Right lobe of liver (tissue), 6 donors: Measurements from ENCODE around the gene B4GALT6. TPM values are rescaled to one million over a fixed set of nuclear protein-coding genes. Genes with fewer than 3 reads are reported as not detected.

Source experiments
- ATAC-seq, 4 donors: fragments of 200-7000 bp; cut with Tn5 transposase; one replicate each; pipeline ENCODE4 v1.9.1; 2020; ENCODE audit warnings: mild to moderate bottlenecking in 4 of 4, moderate library complexity in 4 of 4
- DNase-seq, 3 donors: peaks; one replicate each; pipeline ENCODE4 v3.0.0-alpha.2; 2020
- H3K27ac ChIP-seq, 3 donors: fragments of 200-600 bp; one replicate each; pipeline ENCODE4 v1.8.0; 2022
- H3K27me3 ChIP-seq, 2 donors: fragments of 200-600 bp; one replicate each; pipeline ENCODE4 v1.8.0; 2022
- H3K36me3 ChIP-seq, 4 donors: fragments of 200-600 bp; sonication (generic) in 1 of 4; one replicate each; pipeline versions ENCODE4 v1.5.1 to v1.8.0; 2017 to 2022; ENCODE audit warnings: control low read depth in 1 of 4
- H3K4me1 ChIP-seq, 4 donors: fragments of 200-600 bp; sonication (generic) in 1 of 4; one replicate each; pipeline versions ENCODE4 v1.5.1 to v1.8.0; 2017 to 2022; ENCODE audit warnings: control low read depth in 1 of 4
- H3K4me3 ChIP-seq, 3 donors: fragments of 200-600 bp; one replicate each; pipeline ENCODE4 v1.8.0; 2022
- H3K9me3 ChIP-seq, 4 donors: fragments of 200-600 bp; sonication (generic) in 1 of 4; one replicate each; pipeline versions ENCODE4 v1.5.1 to v1.8.0; 2017 to 2022; ENCODE audit warnings: control low read depth in 1 of 4
- POLR2A ChIP-seq: fragments of 450-650 bp; IDR thresholded peaks from one replicate; pipeline ENCODE4 v1.6.1; 2017; ENCODE audit warnings: antibody characterized with exemption, mild to moderate bottlenecking
- WGBS: methylation state at CpG from one replicate; pipeline ENCODE4 v1.1.6; 2018; ENCODE audit warnings: low coverage, low lambda C conversion rate; ENCODE audit not compliant: insufficient coverage; ENCODE audit errors: missing lambda C conversion rate; 5-methylcytosine and 5-hydroxymethylcytosine counted together
- intact Hi-C, 2 donors: fragments of 100-400 bp; cut with DNase I; formaldehyde crosslinking; loops; one replicate each; pipeline versions ENCODE4 v1.11.2 to v1.14.1; 2022
- total RNA-seq, 6 experiments: library from RNA; depleted of rRNA in 2 of 6; stranded (reverse); fragments of >200 nt in 2 of 6; fragmentation: NEBNext Ultra II Directional in 3 of 6; extraction: Animal tissue kit (Norgen Biotek cat#: 25700) in 3 of 6; gene quantifications; one replicate each; pipeline versions ENCODE4 v1.1.0 to v1.2.4, GENCODE V29; 2016 to 2023
- TF ChIP-seq, protein P1 (sequence below), 4 donors: fragments of 200-600 bp in 3 of 4; fragments of 450-650 bp in 1 of 4; IDR thresholded peaks; one replicate each; pipeline versions ENCODE4 v1.5.1 to v1.8.0; 2016 to 2022; ENCODE audit warnings: antibody characterized with exemption in 4 of 4, mild to moderate bottlenecking in 2 of 4
- donor health status: DM: no; HTN: yes; CAD: no.
- donor health status: DM: no; HTN: no; CAD: no.
- donor health status: DM: no; HTN: no; CAD: no.
- donor health status: DM: no; HTN: yes; CAD: no.
- donor health status: DM: no; HTN: yes; CAD: no.

The B4GALT6 gene
- total RNA-seq, 6 experiments from 2014 or later, result 1.7 to 4.8 (median 2.0) TPM

DNA sequence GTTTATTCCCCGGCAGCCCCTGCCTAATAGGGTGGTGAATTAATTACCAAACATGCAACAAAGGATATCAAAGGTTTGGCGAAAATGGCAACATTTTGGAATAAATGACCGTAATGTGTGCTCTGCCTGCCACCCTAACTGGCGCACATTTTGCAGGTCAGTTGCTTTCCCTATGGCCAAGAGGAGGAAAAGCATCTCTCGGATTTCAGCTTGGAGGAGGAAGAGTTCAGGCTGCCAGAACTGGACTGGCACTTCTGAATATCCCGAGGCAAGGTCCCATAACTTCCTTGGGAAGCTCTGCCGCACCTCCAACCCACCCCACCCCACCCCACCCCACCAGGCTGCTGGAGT, 39.2 kb upstream of the B4GALT6 start:
- ATAC-seq (peak; percentile 2 to 10 (median 6)), DNase-seq (no peak)
- WGBS, result 41% methylated on average over 6 of the region's 7 CpGs
- Histone ChIP-seq H3K9me3 (no peaks in the 10 kb centered on the region), H3K36me3 (no peaks in the 10 kb centered on the region), H3K4me3 (peak overlapping the region; percentile 44 to 68 (median 67)), H3K27ac (peak overlapping the region; percentile 77 to 89 (median 77)), H3K4me1 (no peaks in the 10 kb centered on the region), H3K27me3 (no peaks in the 10 kb centered on the region)
- TF ChIP-seq, protein P1, sequence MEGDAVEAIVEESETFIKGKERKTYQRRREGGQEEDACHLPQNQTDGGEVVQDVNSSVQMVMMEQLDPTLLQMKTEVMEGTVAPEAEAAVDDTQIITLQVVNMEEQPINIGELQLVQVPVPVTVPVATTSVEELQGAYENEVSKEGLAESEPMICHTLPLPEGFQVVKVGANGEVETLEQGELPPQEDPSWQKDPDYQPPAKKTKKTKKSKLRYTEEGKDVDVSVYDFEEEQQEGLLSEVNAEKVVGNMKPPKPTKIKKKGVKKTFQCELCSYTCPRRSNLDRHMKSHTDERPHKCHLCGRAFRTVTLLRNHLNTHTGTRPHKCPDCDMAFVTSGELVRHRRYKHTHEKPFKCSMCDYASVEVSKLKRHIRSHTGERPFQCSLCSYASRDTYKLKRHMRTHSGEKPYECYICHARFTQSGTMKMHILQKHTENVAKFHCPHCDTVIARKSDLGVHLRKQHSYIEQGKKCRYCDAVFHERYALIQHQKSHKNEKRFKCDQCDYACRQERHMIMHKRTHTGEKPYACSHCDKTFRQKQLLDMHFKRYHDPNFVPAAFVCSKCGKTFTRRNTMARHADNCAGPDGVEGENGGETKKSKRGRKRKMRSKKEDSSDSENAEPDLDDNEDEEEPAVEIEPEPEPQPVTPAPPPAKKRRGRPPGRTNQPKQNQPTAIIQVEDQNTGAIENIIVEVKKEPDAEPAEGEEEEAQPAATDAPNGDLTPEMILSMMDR (IDR thresholded peaks at IDR 0.05), result no peak
- TF ChIP-seq POLR2A, result no peak
- intact Hi-C loops, result no loop called here

DNA sequence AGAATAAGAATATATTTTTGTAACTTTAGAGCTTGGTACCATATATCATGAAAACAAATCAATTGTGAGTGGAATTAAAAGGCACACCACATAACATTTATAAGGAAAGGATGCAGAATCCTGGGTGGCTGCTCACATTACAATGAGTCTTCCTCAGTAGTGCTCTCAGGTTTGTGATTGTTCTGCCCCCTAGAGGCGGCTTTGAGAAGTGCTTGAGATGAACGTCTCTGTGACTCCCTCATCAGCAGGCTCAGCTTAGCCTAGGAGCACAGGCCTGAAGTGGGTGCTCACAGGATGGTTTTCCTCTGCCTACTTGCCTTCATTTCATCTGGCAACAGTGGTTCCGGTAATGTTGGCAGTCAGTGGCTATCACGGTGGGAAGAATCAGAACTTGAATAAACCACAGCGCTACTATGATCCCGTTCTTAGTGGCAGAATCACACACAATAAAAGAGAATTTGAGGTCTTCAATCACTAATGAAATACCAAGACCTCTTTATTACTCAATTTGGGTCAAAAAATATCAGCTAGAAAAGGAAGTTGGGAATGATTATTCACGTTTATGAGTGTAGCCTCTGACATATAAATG, 38.1 kb upstream of the B4GALT6 start:
- ATAC-seq (peak; percentile 73 to 82 (median 77)), DNase-seq (peak; percentile 62 to 85 (median 67))
- 28% methylated on average over 7 of the region's 7 CpGs for WGBS
- Histone ChIP-seq H3K36me3 (no peaks in the 10 kb centered on the region), H3K27ac (no peak overlapping the region), H3K4me3 (no peak overlapping the region), H3K9me3 (no peaks in the 10 kb centered on the region), H3K4me1 (no peaks in the 10 kb centered on the region), H3K27me3 (no peaks in the 10 kb centered on the region)
- no peak for TF ChIP-seq POLR2A
- TF ChIP-seq, protein P1 (IDR thresholded peaks at IDR 0.05), result peak; percentile 81 to 96 (median 90)
- intact Hi-C loops, result no loop called here

DNA sequence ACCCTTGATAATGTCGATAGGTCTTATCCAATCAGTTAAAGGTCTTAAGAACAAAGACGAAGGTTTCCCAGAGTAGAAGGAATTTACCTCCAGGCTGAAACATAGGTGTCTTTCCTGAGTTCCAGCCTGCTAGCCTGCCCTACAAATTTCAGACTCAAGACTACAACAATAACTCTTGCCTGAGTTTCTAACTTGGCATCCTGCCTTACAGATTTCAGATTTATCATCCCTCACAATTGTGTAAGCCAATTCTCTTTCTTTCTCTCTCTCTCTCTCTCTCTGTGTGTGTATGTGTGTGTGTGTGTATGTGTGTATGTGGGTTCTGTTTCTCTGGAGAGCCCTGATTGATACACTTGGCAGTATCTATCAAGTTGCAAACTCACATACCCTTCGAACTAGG, 37.2 kb upstream of the B4GALT6 start:
- TF ChIP-seq, protein P1 (IDR thresholded peaks at IDR 0.05), result no peak
- TF ChIP-seq POLR2A, result no peak
- intact Hi-C loops, result no loop called here
- WGBS, result 93% methylated on average over 3 of the region's 3 CpGs

DNA sequence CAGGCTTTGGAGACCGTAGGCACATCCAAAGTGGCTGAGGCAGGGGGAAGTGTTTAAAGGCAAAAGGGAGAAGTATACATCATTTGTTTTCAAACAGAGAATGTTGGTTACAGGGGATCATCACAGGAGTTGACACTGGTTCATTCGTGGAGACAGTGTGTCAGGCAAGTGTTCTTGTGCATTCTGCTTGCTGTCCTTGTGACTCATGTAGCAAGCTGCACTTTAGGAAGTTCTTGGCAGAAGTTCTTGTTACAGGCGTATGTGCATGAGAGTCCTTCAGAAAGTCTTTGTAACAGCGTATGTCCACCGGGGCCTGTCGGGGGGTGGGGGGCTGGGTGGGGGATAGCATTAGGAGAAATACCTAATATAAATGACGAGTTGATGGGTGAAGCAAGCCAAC, 36.5 kb upstream of the B4GALT6 start:
- 78% methylated on average over 6 of the region's 7 CpGs for WGBS
- no peak for ATAC-seq
- Histone ChIP-seq H3K27ac (no peak overlapping the region), H3K4me3 (no peak overlapping the region), H3K4me1 (no peaks in the 10 kb centered on the region), H3K36me3 (no peaks in the 10 kb centered on the region), H3K27me3 (no peaks in the 10 kb centered on the region), H3K9me3 (no peaks in the 10 kb centered on the region)
- intact Hi-C loops, result no loop called here
- no peak for DNase-seq
- no peak for TF ChIP-seq POLR2A
- TF ChIP-seq, protein P1 (IDR thresholded peaks at IDR 0.05), result no peak

More for the DNA sequence above, 37.2 kb upstream of the B4GALT6 start:
- no peak overlapping the region for H3K4me3 ChIP-seq
- H3K4me1 ChIP-seq, result no peaks in the 10 kb centered on the region
- H3K27me3 ChIP-seq, result no peaks in the 10 kb centered on the region
- H3K27ac ChIP-seq, result no peak overlapping the region
- ATAC-seq (no peak), DNase-seq (no peak)
- H3K36me3 ChIP-seq, result no peaks in the 10 kb centered on the region
- H3K9me3 ChIP-seq, result no peaks in the 10 kb centered on the region
